OCI-LY1 (cell line): ENCODE results near the gene CDH22.

ENCODE experiments used
- CTCF ChIP-seq: fragments of 200-600 bp; sonication (generic), shearing (Covaris generic); IDR thresholded peaks from 2 replicates; pipeline ENCODE4 v1.5.1; 2017; ENCODE audit warnings: mild to moderate bottlenecking, antibody characterized with exemption, low read length, moderate library complexity, mixed read lengths
- EZH2 ChIP-seq: fragments of 200-600 bp; sonication (generic), shearing (Covaris generic); IDR thresholded peaks from 2 replicates; pipeline ENCODE4 v1.8.0; 2017; ENCODE audit warnings: borderline replicate concordance, mixed run types, mild to moderate bottlenecking, antibody characterized with exemption, low read length, moderate library complexity, mixed read lengths

GRCh38 chr20:46191611-46192010 is 116.7 kb downstream of the CDH22 start:
- TF ChIP-seq CTCF (no peak), EZH2 (no peak)
